ENCODE data around the gene UCK1.

Gene UCK1

GRCh38 chr9:131477816-131478419, 53.1 kb downstream of the UCK1 start:
- H3K9me3 ChIP-seq (ENCODE audit: low read length) = no peaks in the 10 kb centered on the region
- no peak overlapping the region for H3K9ac ChIP-seq (ENCODE audit: low read length)
- no peak overlapping the region for H3K27ac ChIP-seq (ENCODE audit: low read depth, low read length)
- peaks cover 93% of the 10 kb centered on the region for H3K36me3 ChIP-seq (ENCODE audit: insufficient read depth, low read length)
- H3K27me3 ChIP-seq (ENCODE audit: control insufficient read depth in 1 of 2, insufficient read depth in 2 of 2, low read length in 2 of 2) = no peaks in the 10 kb centered on the region
- H3K4me1 ChIP-seq (ENCODE audit: insufficient read depth, low read length) = peaks cover 14% of the 10 kb centered on the region
- no peak overlapping the region for H3K4me3 ChIP-seq (ENCODE audit: low read depth in 1 of 2, low read length in 2 of 2)

GRCh38 chr9:131477367-131477766, 53.7 kb downstream of the UCK1 start:
- no peaks in the 10 kb centered on the region for H3K9me3 ChIP-seq (ENCODE audit: low read length)
- no peak overlapping the region for H3K9ac ChIP-seq (ENCODE audit: low read length)
- peaks cover 8% of the 10 kb centered on the region for H3K4me1 ChIP-seq (ENCODE audit: insufficient read depth, low read length)
- peaks cover 92% of the 10 kb centered on the region for H3K36me3 ChIP-seq (ENCODE audit: insufficient read depth, low read length)
- H3K27me3 ChIP-seq (ENCODE audit: control insufficient read depth in 1 of 2, insufficient read depth in 2 of 2, low read length in 2 of 2) = no peaks in the 10 kb centered on the region
- H3K4me3 ChIP-seq (ENCODE audit: low read depth in 1 of 2, low read length in 2 of 2) = no peak overlapping the region
- H3K27ac ChIP-seq (ENCODE audit: low read depth, low read length) = no peak overlapping the region

- Histone ChIP-seq H3K4me1 (ENCODE audit: insufficient read depth, low read length) (peaks cover 3% of the 10 kb centered on the region), H3K4me3 (ENCODE audit: low read depth in 1 of 2, low read length in 2 of 2) (no peak overlapping the region), H3K27me3 (ENCODE audit: control insufficient read depth in 1 of 2, insufficient read depth in 2 of 2, low read length in 2 of 2) (no peaks in the 10 kb centered on the region), H3K27ac (ENCODE audit: low read depth, low read length) (no peak overlapping the region), H3K36me3 (ENCODE audit: insufficient read depth, low read length) (peaks cover 90% of the 10 kb centered on the region), H3K9ac (ENCODE audit: low read length) (no peak overlapping the region), H3K9me3 (ENCODE audit: low read length) (no peaks in the 10 kb centered on the region)
These were observed 54.2 kb downstream of the UCK1 start for GRCh38 chr9:131476777-131477345.

- peaks cover 89% of the 10 kb centered on the region for H3K36me3 ChIP-seq (ENCODE audit: insufficient read depth, low read length)
- H3K4me3 ChIP-seq (ENCODE audit: low read depth in 1 of 2, low read length in 2 of 2) = no peak overlapping the region
- H3K27ac ChIP-seq (ENCODE audit: low read depth, low read length) = no peak overlapping the region
- H3K4me1 ChIP-seq (ENCODE audit: insufficient read depth, low read length) = no peaks in the 10 kb centered on the region
- H3K9ac ChIP-seq (ENCODE audit: low read length) = no peak overlapping the region
- no peaks in the 10 kb centered on the region for H3K27me3 ChIP-seq (ENCODE audit: control insufficient read depth in 1 of 2, insufficient read depth in 2 of 2, low read length in 2 of 2)
- H3K9me3 ChIP-seq (ENCODE audit: low read length) = no peaks in the 10 kb centered on the region
These were observed 54.9 kb downstream of the UCK1 start for GRCh38 chr9:131475956-131476776.

GRCh38 chr9:131475111-131475955, 55.7 kb downstream of the UCK1 start:
- Histone ChIP-seq H3K4me1 (ENCODE audit: insufficient read depth, low read length) (no peaks in the 10 kb centered on the region), H3K9ac (ENCODE audit: low read length) (no peak overlapping the region), H3K27ac (ENCODE audit: low read depth, low read length) (no peak overlapping the region), H3K4me3 (ENCODE audit: low read depth in 1 of 2, low read length in 2 of 2) (no peak overlapping the region), H3K9me3 (ENCODE audit: low read length) (no peaks in the 10 kb centered on the region), H3K36me3 (ENCODE audit: insufficient read depth, low read length) (peaks cover 92% of the 10 kb centered on the region), H3K27me3 (ENCODE audit: control insufficient read depth in 1 of 2, insufficient read depth in 2 of 2, low read length in 2 of 2) (no peaks in the 10 kb centered on the region)

GRCh38 chr9:131474711-131475110, 56.4 kb downstream of the UCK1 start:
- peaks cover 93% of the 10 kb centered on the region for H3K36me3 ChIP-seq (ENCODE audit: insufficient read depth, low read length)
- H3K4me3 ChIP-seq (ENCODE audit: low read depth in 1 of 2, low read length in 2 of 2) = no peak overlapping the region
- no peaks in the 10 kb centered on the region for H3K27me3 ChIP-seq (ENCODE audit: control insufficient read depth in 1 of 2, insufficient read depth in 2 of 2, low read length in 2 of 2)
- no peaks in the 10 kb centered on the region for H3K4me1 ChIP-seq (ENCODE audit: insufficient read depth, low read length)
- no peaks in the 10 kb centered on the region for H3K9me3 ChIP-seq (ENCODE audit: low read length)
- no peak overlapping the region for H3K9ac ChIP-seq (ENCODE audit: low read length)
- H3K27ac ChIP-seq (ENCODE audit: low read depth, low read length) = no peak overlapping the region

GRCh38 chr9:131473891-131474290, 57.2 kb downstream of the UCK1 start:
- no peaks in the 10 kb centered on the region for H3K27me3 ChIP-seq (ENCODE audit: control insufficient read depth in 1 of 2, insufficient read depth in 2 of 2, low read length in 2 of 2)
- H3K36me3 ChIP-seq (ENCODE audit: insufficient read depth, low read length) = peaks cover 90% of the 10 kb centered on the region
- H3K4me3 ChIP-seq (ENCODE audit: low read depth in 1 of 2, low read length in 2 of 2) = no peak overlapping the region
- no peaks in the 10 kb centered on the region for H3K4me1 ChIP-seq (ENCODE audit: insufficient read depth, low read length)
- H3K27ac ChIP-seq (ENCODE audit: low read depth, low read length) = no peak overlapping the region
- H3K9me3 ChIP-seq (ENCODE audit: low read length) = no peaks in the 10 kb centered on the region
- no peak overlapping the region for H3K9ac ChIP-seq (ENCODE audit: low read length)
